Measurements from ENCODE around the gene CCDC201.
"Not testable (repeated sequence)": the region's sequence is repeated elsewhere in the genome, so short reads cannot be mapped to it uniquely, and the experiment has no call there.

The CCDC201 gene

DNA sequence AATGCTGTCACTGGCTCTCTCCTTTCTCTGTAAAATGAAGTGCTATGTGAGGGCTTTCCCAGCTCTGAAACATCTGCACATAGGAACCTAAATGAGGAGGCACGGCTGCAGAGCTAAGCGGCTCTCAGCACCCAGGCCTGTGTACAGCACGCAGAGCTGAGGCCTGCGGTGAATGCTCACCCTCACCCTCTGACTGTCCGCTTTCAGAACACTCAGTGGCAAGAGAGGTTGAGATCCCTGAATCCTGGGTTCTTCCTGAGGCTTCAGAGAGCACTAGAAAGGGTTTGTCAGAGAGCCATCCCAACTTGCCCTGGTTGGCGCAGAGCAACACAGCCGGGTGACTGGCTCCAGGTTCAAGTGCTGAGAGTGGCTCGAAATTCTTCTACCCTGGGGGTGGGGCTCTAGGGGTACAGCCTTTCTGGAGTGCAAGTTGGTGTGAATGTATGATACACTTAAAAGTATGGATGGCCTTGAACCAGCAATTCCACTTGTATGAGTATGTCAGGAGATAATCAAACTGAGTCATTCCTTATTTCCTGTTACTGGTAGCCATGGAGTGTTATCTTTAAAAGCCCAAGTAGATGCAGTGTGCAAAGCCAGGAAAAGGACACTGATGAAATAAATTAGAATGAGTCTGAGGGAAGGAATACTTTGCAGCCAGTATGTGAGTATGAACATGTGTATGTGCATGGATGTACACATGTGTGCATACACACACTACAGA, 1.7 kb upstream of the CCDC201 start:
- DNase-seq (ENCODE audit: low spot score): peak; percentile 76

DNA sequence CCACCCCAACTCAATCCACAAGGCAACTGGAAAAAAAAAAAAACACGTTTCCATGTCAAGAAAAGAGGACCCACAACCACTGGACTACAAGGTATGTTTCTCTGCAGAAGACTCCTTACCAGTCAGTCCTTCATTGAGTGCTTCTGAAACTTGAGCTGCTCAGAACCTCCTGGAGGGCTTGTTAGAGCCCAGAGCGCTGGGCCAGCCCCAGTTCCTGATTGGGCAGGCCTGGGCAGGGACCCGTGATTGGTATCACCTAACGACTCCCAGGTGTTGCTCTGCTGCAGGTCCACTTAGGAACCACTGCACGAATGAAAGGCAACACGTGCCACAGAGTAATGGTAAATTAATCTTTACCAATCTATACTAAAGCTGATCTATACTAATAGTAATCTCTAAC, 473 bp upstream of the CCDC201 start:
- no peak for DNase-seq (ENCODE audit: low spot score)

DNA sequence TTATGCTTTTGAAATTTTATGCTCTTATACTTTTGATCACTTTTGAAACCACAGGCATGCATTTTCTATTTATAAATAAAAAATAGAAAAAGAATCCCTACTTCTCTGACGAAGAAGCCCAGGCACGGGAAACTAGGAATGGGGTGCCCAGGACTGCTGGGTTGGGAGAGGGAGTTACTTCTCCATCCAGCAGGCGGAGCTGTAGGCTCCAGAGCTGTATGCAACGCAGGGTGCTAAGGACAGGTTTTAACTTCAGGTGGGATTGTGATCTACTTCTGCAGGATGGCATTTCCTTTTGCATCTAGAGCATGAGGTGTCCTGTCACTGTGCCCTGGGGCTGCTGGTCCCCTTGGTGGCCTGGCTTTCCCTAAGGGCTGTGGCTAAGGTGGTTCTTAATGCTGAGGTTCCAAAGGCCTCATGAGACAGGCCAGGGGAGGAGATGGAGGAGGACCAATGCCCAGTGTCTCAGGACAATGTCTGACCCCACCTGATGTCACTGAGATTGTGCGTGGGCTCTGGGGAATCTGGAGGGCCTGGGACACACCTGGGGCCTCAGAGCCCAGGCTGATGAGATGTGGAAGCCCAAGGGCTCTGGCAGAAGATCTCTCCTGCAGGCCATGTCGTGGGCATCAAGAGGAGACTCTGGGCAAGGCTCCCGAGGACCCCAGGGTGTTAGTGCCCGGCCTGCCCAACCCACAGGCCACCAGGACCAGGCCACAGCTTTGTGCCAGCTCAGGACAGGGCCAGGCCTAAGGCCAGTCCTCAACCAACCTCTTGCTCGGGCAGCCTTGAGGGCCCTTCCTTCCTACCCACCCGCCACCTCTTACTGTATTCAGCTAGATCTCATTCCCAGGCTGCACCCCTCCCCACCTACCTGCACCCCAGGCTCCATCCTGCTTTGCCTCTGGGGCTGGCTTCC, 507 bp downstream of the CCDC201 start:
- DNase-seq (ENCODE audit: low spot score): no peak

DNA sequence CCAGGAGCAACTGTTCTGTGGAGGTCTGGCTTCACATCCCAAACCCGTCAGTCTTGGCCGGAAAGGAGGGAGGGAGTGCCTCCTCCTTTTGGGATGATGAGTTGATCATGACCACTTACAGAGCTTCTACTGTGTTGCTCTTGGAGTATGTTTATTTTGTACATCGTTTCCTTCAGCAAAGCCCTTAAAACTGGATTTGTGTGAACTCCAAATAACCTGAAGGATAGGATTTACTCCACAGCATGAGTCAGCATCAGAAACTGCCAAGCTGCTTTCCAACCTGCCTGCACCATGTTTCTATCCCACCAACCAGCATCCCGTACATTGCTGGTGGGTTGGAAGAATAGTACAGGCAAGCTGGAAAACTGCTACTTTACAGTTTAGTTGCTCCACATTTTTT, 3.5 kb downstream of the CCDC201 start:
- no peak for DNase-seq (ENCODE audit: low spot score)

DNA sequence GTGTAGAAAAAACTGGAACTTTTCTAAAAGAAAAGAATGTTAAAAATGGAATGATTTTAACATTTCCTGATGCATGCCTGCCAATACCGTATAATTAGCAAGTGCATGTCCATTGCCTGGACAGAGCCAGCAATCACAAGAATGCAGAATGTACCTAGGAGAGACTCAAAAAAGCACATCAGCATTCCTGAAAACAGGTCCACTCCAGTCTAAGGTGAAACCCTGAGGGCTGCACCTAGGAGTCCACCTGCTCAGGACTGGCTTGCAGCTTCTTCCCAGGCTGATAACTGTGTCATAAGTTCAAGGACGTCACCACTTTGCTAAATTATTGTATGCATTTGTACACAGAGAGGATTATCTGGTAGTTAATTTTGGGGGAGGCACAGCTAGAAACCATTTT, 5.4 kb downstream of the CCDC201 start:
- DNase-seq (ENCODE audit: low spot score): no peak

DNA sequence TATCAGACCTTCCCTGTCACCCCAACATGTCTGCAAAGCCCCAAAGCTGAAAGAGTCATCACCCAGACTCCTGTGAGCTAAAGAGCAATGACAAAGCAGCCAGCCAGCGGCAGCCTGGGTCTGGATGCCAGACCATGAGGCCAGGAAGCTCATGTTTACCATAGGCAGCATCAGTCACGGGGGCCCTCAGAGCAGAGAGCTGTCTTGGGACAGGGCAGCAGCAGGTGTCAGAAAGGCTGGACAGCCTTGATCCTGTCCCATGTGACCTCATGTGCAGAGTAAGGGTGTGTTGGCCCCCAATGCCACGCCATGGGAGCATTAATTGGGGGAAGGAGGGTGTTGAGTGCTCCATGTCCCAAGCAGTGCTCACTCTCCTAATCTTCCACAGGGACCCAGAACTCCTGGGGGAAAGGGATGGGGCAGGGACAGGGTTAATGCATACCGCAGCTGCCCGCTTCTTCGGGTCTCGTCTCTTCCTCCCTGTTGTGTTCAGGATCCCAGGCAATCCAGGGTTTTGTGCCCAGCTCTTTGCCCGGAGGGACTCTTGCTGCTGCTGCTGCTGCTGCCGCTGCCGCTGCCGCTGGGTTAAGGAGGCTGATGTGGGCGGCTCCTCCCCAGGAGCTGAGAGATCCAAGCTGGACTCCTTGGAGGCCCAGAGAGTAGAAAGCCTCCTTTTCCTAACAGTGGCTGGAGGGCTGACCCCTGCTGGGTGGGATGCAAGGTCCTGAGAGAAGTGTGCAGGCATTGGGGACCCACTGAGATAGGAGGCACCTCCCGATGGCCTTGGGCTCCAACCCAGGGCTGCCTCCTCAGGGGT, 7.1 kb downstream of the CCDC201 start:
- no peak for DNase-seq (ENCODE audit: low spot score)

DNA sequence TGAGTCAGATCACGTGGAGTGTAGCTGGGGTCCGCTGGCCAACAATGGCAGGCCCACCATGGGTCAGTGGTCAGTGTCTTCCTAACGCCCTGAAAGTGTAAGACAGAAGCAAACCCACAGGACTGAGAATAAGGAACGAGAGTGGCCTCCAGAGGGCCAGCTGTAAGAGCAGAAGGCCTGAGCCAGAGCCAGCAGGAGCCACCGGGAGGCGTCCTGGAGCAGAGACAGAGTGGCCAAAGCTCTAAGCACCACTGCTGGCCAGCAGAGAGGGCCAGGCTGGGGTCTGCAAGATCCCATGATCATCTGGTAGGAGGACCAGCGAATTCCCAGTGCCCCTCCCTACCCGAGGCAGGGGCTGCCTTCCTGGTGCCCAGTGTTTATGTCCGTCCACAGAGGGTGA, 9.2 kb downstream of the CCDC201 start:
- DNase-seq (ENCODE audit: low spot score): no peak

DNA sequence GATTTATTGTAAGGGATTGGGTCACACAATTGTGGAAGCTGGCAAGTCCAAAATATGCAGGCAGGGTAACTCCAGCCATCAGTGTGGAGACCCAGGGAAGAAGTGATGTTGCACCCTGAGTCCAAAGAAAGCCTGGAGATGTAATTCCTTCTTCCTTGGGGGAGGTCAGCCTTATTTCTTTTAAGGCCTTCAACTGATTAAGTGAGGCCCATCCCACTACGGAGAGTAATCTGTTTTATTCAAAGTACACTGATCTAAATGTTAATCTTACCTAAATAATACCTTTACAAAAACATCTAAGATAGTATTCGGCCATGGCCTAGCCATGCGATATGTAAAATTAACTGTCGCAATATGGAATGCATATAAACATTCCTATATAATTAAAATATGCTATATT, 16.0 kb downstream of the CCDC201 start:
- DNase-seq (ENCODE audit: low spot score): not testable (repeated sequence)

DNA sequence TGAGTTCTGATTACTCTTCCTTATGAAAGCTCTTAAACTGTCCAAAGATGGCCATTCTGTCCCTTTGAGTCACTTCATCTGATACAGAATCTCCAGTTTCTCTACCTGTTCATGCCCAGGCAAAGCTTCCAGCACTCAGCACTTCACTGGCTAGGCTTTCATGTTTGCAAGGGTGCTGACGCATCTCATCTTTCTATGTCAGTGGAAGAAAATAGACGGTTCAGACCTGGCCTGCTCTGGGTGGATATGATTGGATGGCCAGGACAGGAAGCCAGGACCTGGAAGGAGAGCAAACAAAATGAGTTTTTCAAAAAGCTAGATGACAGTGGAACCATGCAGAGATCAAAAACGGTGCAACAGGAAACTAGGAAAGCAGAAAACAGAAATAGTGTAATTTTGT, 17.2 kb downstream of the CCDC201 start:
- DNase-seq (ENCODE audit: low spot score): not testable (repeated sequence)

DNA sequence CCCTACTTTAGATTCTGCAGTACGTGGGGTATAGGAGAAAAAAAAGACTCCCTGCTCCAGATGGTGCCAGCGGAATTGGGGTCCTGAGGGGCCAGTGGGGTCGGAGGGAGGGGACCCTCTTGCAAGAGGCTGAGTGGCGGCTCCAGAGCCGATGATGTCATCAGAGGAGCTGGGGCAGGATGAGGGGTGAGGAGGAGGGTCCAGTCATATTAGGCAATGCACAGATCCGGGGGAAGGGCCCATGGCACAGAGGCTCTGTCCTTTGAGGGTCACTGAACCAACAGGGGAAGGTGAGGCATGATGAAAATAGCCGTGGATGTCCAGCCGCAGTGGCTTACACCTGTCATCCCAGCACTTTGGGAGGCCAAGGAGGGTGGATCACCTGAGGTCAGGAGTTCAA, 19.4 kb downstream of the CCDC201 start:
- DNase-seq (ENCODE audit: low spot score): not testable (repeated sequence)

DNA sequence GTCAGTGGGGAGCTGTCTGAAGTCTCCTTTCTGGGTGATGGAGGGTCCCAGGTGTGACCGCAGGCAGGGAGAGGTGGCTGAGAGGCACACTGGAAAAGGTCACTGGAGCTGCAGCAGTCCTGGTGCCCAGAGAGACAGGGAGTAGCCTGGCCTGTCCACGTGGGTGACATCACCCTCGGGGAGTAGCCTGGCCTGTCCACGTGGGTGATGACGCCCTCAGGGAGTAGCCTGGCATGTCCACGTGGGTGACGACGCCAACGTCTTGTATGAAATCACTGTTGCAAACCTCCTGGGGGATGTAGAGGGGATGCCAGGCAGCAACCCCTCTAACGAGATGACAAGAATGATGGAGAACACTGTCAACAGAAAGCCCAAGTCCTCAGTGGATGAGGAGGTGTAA, 19.9 kb downstream of the CCDC201 start:
- DNase-seq (ENCODE audit: low spot score): not testable (repeated sequence)

DNA sequence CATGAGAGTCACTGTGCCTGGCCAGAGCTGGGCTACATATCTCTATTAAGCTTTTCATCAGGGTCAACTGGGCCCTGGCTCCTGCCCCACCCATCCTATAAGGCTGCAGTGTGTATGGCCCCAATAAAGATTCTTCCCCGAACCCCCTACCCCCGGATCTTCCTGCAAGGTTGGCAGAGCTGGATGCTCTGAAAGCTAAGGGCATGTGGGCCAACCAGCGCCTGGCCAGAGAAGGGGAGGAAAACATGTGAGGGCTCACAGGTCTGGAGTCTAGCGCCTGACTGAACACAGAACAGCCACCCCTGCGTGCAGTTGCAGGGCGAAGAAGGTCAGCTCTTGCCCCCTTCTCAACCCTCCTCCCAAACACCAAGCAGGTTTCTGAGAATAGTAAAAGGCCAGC, 24.1 kb downstream of the CCDC201 start:
- not testable (repeated sequence) for DNase-seq (ENCODE audit: low spot score)

DNA sequence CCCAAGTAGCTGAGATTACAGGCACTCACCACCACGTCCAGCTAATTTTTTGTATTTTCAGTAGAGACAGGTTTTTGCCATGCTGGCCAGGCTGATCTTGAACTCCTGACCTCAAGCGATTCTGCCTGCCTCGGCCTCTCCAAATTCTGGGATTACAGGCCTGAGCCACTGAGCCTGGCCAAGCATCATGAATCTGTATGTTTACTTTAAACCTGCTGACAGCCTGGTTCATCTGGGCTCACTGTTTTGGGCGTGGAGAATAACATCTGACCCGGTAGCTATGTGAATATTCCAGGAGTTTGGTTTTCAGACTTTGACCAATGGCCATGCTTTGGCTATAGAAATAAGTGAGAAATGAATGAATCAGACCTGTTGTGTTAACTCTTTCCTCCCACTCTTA, 26.3 kb downstream of the CCDC201 start:
- DNase-seq (ENCODE audit: low spot score): not testable (repeated sequence)

DNA sequence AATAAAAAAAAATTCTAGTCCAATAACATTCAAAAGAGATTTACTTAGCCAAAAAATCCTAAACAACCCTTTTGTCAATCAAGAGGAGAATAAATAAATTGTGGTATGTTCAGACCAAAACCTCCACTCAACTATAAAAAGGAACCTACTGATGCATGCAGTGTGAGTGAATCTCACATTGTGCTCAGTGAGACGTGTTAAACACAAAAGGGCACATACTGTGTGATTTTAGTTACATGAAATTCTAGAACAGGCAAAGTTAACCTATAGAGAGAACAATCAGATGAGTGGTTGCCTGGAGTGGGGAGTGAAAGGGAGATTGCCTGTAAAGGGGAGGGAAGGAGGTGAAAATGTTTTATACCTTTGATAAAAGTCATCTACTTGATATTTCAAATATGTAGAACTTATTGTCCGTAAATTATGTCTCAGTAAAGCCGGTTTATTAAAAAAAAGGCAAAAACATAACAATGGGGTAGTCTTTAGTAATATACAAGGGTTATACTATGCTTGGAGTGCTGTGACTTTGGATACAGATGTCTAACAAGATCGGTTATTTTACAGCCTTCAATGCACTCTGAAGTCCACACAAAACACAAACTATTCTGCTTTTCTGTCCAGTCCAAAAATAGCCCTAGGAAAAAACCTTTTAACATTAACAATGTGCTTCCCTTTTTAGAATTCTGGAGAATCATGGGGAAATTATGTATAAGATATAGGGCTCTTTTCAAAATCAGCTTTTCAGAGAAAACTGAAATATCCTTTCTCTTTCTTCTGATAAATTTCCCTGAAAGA, 30.8 kb downstream of the CCDC201 start:
- DNase-seq (ENCODE audit: low spot score): not testable (repeated sequence)

DNA sequence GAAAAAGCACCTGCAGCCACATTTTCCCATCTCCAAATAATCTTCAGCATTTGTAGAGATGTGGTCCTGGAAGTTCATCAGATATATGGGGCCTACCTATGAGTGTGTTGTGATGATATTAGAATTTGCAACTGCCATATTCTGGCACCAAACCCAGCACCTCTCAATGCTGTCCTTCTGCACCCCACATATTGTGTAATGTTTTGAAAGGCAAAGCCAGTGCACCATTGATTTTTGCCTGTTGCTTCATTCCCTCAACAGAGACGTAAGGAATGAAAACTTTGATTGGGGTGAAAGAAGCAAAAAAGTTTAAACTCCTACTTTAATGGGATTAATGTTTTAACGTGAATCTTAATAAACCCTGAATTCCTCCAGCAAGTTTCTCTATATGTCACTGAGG, 34.0 kb downstream of the CCDC201 start:
- DNase-seq (ENCODE audit: low spot score): not testable (repeated sequence)

DNA sequence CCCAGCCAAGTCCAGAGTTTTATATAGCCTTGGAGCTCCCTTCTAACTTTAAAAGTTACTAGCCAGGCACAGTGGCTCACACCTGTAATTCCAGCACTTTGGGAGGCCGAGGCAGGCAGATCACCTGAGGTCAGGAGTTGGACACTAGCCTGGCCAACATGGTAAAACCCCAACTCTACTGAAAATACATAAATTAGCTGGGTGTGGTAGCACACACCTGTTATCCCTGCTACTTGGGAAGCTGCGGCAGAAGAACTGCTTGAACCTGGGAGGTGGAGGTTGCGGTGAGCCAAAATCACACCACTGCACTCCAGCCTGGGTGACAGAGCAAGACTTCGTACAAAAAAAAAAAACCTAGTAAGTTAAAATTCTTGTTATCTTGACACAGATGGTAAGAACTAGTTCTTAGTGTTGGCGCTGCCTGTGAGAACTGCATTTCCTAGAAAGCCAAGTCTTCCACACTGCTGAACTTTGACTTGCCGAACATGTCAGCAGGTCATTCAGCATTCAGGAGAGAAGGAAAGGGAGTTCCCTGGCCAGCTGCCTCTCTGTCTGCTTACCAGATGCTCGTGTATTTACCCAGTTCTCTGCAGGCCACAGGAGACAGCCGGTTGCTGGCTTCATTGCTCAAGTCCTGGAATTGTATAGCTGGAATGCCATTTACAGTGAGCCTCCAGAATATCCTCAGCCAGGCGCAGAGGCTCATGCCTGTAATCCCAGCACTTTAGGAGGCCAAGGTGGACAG, 40.3 kb downstream of the CCDC201 start:
- peak; percentile 25 for DNase-seq (ENCODE audit: low spot score)

DNA sequence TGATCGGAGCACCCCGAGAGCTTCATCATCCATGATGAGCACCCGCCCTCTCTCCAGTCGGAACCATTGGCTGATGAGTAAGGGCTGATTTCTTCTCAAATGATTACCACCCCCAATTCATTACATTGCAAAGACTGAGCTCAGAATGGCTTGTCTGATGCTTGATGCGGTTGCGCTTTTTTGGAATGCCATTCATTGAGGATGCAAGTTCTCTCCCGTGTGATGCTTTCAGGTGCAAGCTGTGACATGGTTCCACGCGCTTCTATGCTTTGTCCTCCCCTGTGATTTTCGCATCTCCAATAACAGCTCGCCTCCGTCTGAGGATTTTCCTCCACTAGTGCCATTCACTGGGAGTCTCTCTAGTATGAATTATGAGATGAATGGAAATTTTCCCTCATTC, 43.0 kb downstream of the CCDC201 start:
- DNase-seq (ENCODE audit: low spot score): not testable (repeated sequence)

DNA sequence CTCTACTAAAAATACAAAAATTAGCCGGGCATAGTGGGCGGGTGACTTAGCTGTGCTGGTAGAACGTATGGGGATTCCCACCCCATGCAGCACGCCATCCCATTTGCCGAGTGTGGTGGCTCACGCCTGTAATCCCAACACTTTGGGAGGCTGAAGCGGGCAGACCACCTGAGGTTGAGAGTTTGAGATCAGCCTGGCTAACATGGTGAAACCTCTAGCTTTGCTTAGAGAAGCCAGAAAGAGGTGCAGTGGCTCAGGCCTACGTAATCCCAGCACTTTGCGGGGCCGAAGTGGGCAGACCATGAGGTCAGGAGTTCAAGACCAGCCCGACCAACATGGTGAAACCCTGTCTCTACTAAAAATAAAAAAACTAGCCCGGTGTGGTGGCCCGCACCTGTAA, 45.2 kb downstream of the CCDC201 start:
- not testable (repeated sequence) for DNase-seq (ENCODE audit: low spot score)

DNA sequence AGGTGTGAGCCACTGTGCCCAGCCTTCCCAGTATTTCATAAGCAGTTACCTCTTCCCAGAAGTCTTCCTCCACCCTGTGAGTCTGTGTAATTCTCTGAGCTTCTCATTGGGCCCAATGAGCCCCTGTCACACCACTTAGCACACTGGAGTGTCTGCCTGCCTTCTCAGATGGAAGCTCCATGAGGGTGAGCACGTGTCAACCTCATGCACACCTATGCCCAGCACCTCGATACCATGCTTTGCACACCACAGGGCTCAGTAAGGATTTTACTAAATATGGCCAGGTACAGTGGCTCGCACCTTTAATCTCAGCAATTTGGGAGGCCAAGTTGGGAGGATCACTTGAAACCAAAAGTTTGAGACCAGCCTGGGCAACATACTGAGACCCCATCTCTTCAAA, 46.3 kb downstream of the CCDC201 start:
- not testable (repeated sequence) for DNase-seq (ENCODE audit: low spot score)

DNA sequence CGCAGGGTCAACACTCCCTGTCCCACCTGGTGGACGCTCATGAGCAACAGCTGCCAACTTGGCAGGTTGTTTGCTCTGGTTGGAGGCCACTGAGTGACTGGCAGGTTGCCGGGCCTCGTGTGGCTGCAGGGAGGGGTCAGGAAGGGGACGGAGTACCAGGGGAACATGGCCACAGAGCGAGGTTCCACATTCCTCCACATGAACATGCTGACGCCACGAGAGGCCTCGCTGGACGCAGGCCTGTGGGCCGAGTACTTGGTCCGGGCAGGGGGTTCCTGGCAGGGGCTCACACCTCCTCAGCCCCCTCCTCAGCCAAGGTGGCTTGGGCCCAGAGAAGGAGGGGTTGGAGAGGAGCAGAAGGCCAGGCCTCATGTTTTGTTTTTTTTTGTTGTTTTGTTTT, 54.1 kb downstream of the CCDC201 start:
- DNase-seq (ENCODE audit: low spot score): not testable (repeated sequence)

DNA sequence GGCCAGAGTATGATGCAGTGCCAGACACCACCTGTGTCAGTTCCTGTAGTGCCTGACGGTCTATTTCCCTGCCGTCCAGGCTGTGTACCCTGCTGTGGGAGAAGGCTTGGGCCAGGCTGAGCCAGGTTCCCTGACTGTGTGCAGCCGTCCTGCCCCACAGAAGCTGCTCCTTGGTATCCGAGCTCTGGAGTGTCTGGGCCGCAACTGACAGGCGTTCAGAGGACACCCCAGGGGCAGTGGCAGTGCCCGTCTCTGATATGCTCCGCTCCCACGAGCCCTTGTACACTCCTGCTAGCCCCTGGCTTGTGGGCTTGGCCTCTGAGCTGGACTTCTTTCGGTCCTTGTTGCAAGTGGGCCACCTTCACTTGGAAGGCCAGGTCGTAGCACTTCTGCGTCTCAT, 55.0 kb downstream of the CCDC201 start:
- not testable (repeated sequence) for DNase-seq (ENCODE audit: low spot score)

Data from AG08395 (cell line).